ENCODE results near the gene ARHGAP40. TPM values are rescaled to one million over a fixed set of nuclear protein-coding genes. Genes with fewer than 3 reads are reported as not detected.

The ARHGAP40 gene
- total and polyA plus RNA-seq, 2 of the 13 experiments (the other 11 are each of a cell fraction or from before 2014, with no cell fraction given), result 0.75 to 2.1 TPM

- TF ChIP-seq SIX1 (CRISPR knock-in tag; IDR thresholded peaks at IDR 0.05; ENCODE audit: borderline replicate concordance) (no peak), SMARCC2 (IDR thresholded peaks at IDR 0.05) (no peak), PHF8 (CRISPR knock-in tag; IDR thresholded peaks at IDR 0.05) (0 out of 2 replicates have a peak, but pooled peaks have one; percentile 42), ATF2 (CRISPR knock-in tag; IDR thresholded peaks at IDR 0.05) (peak; percentile 39; the same call in 1 of the 2 replicates), ZNF772 (CRISPR knock-in tag; IDR thresholded peaks at IDR 0.05) (no peak; the same call in 1 of the 2 replicates), TRIM22 (IDR thresholded peaks at IDR 0.05) (no peak), ZNF432 (CRISPR knock-in tag; IDR thresholded peaks at IDR 0.05; ENCODE audit: borderline replicate concordance) (no peak), RXRA (CRISPR knock-in tag; IDR thresholded peaks at IDR 0.05) (peak; percentile 72; the same call in 1 of the 2 replicates), ZSCAN31 (CRISPR knock-in tag; IDR thresholded peaks at IDR 0.05; ENCODE audit: low read depth) (no peak), ZNF331 (CRISPR knock-in tag; IDR thresholded peaks at IDR 0.05) (0 out of 2 replicates have a peak, but pooled peaks have one; percentile 73), AHR (CRISPR knock-in tag; IDR thresholded peaks at IDR 0.05) (no peak; the same call in 1 of the 2 replicates), EEA1 (CRISPR knock-in tag; IDR thresholded peaks at IDR 0.05; ENCODE audit: borderline replicate concordance) (peak; percentile 45; the same call in 1 of the 2 replicates), ZNF7 (CRISPR knock-in tag; IDR thresholded peaks at IDR 0.05) (no peak), SIN3A (IDR thresholded peaks at IDR 0.05; ENCODE audit: borderline replicate concordance, low read depth, low read length) (no peak), ZBTB3 (CRISPR knock-in tag; IDR thresholded peaks at IDR 0.05; ENCODE audit: borderline replicate concordance, low read depth) (no peak; the same call in 1 of the 2 replicates), PLRG1 (conservative IDR thresholded peaks at IDR 0.05) (no peak), HHEX (CRISPR knock-in tag; IDR thresholded peaks at IDR 0.05) (no peak), HNRNPK (IDR thresholded peaks at IDR 0.05; ENCODE audit: low read depth, low read length, poor library complexity, severe bottlenecking) (peak; percentile 99), RAD51 (IDR thresholded peaks at IDR 0.05; ENCODE audit: borderline replicate concordance) (no peak), TEAD2 (CRISPR knock-in tag; IDR thresholded peaks at IDR 0.05) (no peak), CBFB (CRISPR knock-in tag; IDR thresholded peaks at IDR 0.05) (peak; percentile 72; the same call in 1 of the 2 replicates), ISX (CRISPR knock-in tag; conservative IDR thresholded peaks at IDR 0.05) (no peak)
- TF ChIP-seq, protein P1, sequence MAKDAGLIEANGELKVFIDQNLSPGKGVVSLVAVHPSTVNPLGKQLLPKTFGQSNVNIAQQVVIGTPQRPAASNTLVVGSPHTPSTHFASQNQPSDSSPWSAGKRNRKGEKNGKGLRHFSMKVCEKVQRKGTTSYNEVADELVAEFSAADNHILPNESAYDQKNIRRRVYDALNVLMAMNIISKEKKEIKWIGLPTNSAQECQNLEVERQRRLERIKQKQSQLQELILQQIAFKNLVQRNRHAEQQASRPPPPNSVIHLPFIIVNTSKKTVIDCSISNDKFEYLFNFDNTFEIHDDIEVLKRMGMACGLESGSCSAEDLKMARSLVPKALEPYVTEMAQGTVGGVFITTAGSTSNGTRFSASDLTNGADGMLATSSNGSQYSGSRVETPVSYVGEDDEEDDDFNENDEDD (CRISPR knock-in tag; IDR thresholded peaks at IDR 0.05; ENCODE audit: borderline replicate concordance), result peak; percentile 54; the same call in 1 of the 2 replicates
- TF ChIP-seq, protein P2, sequence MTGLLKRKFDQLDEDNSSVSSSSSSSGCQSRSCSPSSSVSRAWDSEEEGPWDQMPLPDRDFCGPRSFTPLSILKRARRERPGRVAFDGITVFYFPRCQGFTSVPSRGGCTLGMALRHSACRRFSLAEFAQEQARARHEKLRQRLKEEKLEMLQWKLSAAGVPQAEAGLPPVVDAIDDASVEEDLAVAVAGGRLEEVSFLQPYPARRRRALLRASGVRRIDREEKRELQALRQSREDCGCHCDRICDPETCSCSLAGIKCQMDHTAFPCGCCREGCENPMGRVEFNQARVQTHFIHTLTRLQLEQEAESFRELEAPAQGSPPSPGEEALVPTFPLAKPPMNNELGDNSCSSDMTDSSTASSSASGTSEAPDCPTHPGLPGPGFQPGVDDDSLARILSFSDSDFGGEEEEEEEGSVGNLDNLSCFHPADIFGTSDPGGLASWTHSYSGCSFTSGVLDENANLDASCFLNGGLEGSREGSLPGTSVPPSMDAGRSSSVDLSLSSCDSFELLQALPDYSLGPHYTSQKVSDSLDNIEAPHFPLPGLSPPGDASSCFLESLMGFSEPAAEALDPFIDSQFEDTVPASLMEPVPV (CRISPR knock-in tag; IDR thresholded peaks at IDR 0.05), result peak; percentile 76; the same call in 1 of the 2 replicates
Measured at GRCh38 chr20:38645980-38646858, 44.6 kb downstream of the ARHGAP40 start (continued).
